ENCODE data around the gene ISY1.
A peak's percentile ranks its signal among the peaks of the same experiment; 100 is the strongest.
"Not testable (repeated sequence)": the region's sequence is repeated elsewhere in the genome, so short reads cannot be mapped to it uniquely, and the experiment has no call there.

Gene ISY1

DNA sequence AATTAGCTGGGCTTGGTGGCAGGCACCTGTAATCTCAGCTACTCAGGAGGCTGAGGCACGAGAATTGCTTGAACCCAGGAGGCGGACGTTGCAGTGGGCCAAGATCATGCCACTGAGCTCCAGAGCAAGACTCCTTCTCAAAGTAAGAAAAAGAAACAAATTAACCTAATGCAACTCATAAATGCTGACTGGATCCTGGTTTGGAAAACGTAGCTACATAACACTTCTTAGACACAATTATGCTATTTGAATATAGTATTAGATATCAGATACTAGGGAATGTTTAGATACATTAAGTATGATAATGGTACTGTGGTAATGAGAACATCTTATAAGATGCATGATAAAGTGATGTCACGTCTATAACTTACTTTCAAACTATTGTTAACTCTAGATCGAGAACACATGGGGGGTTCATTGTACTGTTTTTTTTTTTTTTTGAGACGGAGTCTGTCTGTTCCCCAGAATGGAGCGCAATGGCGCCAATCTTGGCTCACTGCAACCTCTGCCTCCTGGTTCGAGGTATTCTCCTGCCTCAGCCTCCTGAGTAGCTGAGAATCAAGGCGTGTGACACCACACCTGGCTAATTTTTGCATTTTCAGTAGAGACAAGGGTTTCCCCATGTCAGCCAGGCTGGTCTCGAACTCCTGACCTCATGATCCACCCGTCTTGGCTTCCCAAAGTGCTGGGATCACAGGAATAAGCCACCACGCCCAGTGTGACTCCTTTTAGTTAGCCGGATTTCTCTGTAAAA is 5.9 kb upstream of the ISY1 start:
- DNase-seq = no peak

GRCh38 chr3:129165594-129165993 is 4.7 kb upstream of the ISY1 start:
- DNase-seq = not testable (repeated sequence)

DNA sequence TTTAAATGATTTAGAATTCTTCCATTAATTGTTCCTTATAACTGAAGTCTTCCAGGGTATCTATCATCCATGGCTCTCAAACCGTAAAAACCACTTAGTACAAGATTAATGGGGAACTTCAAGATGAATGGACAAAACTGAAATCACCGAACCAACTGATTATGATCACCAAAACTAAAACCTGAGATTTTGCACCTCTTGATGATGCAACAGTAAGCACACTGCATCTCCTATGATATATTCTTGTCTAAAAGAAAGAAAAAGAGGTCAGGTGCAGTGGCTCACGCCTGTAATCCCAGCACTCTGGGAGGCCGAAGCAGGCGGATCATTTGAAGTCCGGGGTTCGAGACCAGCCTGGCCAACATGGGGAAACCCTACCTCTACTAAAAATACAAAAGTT is 3.6 kb upstream of the ISY1 start:
- DNase-seq = no peak

GRCh38 chr3:129162729-129163579 is 2.1 kb upstream of the ISY1 start:
- no peak for DNase-seq

DNA sequence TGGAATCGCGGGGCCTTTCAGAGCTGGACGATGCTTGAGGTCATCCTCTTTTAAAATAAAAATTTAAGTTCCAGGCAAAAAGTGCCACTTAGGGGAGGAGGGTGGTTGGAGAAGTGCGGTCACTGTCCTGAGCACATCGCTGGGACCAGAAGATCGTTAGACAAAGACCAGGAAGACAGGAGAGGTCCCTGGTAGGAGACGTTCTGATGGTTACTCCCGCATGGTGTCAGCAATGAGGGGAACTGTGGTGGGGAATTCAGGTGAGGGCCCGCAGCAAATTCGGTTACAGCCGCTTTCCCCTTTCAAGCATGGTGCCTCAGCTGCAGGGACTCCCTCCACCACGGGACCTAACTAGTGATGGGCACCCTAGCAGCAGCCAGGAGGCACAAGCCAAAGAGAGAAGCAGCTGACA is 1.0 kb upstream of the ISY1 start:
- DNase-seq = peak; percentile 5

DNA sequence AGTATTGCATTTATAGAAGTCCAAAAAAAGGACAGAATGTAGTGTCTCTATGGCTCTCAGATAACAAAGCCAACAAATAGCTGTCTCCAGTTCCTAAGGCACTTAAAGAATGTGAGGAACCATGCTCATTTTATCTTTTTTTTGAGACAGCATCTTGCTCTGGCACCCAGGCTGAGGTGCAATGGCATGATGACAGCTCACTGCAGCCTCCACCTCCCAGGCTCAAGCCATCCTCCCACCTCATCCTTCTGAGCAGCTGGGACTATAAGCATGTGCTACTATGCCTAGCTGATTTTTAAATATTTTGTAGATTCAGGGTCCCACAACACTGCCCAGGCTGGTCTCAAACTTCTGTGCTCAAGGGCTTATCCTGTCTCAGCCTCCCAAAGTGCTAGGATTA is 16.1 kb downstream of the ISY1 start:
- no peak for DNase-seq

DNA sequence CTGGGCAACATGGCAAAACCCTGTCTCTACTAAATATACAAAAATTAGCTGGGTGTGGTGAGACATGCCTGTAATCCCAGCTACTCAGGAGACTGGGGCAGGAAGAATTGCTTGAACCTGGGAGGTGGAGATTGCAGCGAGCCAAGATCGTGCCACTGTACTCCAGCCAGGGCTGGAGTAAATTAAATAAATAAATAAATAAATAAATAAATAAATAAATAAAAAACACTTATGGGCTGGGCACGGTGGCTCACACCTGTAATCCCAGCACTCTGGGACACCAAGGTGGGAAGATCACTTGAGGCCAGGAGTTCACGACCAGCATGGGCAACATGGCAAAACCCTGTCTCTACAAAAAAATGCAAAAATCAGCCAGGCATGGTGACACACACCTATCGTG is 19.9 kb downstream of the ISY1 start:
- DNase-seq = not testable (repeated sequence)

- no peak for DNase-seq
These were observed 21.0 kb downstream of the ISY1 start for GRCh38 chr3:129139911-129140310.

DNA sequence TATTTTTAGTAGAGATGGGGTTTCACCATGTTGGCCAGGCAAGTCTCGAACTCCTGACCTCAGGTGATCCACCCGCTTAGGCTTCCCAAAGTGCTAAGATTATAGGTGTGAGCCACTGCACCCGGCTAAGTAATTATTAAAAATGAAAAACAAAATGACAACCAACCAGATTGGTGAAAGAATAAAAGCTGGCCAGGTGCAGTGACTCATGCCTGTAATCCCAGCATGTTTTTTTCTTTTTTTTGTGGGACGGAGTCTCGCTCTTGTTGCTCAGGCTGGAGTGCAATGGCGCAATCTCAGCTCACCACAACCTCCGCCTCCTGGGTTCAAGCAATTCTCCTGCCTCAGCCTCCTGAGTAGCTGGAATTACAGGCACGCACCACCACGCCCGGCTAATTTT is 24.6 kb downstream of the ISY1 start:
- DNase-seq = not testable (repeated sequence)

DNA sequence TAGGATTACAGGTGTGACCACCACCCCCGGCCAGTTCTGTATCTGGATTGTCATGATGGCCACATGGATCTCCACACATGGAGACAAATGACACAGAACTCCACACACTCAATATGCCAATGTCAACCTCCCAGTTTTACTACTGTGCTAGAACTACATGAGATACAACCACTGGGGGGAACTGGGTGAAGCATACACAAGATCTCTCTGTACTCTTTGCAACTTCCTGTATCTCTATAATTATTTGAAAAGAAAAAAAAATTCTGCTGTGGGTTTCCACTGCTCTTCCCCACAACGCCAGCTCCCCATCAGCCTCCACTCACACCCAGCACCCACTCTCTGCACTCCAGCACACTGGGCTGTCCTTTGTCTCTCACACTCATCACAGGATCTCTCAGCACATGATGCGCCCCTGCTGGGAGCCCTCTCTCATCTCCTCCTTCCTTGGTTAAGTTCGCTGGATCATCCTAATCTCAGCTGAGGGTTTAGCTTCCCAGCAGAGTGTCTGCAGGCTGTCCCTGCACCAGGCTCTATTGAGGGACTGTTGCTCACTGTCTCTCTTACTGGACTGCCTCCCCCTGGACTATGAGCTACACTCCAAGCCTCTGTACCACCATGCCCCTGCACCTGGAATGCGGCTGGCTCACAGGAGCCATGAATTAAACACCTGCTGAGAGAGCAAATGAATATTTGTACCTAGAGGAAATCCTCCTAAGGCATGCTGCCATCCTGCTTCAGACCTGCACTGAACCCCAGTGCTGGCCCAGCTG is 28.6 kb downstream of the ISY1 start:
- no peak for DNase-seq

DNA sequence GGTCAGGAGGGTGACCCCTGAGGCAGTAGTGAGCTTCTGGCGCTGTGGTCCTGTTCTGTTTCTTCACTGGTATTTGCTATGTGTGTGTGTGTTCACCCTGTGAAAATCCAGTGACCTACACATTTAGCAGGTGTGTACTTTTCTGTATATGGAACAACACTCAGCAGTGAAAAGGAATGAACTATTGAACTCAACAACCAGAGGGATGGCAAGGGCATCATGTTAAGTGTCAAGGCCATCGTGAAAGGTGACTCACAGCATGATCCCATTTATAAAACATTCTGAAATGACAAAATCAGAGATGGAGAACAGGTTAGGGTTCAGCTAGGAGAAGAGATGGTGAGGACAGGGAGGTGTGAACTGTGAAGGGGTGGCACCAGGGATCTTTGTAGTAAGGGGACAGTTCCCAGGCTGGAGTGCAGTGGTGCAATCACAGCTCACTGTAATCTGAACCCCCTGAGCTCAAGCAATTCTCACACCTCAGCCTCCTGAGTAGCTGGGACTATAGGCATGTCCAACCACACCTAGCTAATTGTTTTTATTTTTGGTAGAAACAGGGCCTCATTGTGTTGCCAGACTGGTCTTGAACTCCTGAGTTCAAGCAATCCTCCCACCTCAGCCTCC is 29.3 kb downstream of the ISY1 start:
- no peak for DNase-seq

DNA sequence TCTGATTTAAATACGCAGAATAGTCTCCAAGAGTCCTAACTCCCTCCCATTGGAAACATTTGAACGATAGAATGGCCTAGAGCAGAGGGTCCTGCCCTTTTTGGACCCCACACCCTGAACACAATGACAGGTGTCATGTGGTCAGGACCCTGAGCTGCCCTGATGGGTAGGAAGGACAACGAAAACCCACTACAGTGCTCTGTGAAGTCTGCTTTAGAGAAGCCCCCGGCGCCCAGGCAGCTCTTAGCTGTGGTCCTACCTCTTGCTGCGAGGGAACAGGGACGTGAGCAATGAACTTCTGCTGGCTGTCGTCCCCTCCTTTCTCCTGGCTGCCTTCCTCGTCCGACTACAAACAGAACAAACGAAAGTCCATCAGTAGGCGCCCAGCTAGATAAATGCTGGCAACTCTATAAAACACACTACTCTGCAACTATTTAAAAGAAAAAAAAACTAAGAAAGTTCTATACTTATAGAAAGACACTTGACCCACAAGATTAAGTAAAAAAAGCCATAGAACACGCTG is 30.5 kb downstream of the ISY1 start:
- no peak for DNase-seq

DNA sequence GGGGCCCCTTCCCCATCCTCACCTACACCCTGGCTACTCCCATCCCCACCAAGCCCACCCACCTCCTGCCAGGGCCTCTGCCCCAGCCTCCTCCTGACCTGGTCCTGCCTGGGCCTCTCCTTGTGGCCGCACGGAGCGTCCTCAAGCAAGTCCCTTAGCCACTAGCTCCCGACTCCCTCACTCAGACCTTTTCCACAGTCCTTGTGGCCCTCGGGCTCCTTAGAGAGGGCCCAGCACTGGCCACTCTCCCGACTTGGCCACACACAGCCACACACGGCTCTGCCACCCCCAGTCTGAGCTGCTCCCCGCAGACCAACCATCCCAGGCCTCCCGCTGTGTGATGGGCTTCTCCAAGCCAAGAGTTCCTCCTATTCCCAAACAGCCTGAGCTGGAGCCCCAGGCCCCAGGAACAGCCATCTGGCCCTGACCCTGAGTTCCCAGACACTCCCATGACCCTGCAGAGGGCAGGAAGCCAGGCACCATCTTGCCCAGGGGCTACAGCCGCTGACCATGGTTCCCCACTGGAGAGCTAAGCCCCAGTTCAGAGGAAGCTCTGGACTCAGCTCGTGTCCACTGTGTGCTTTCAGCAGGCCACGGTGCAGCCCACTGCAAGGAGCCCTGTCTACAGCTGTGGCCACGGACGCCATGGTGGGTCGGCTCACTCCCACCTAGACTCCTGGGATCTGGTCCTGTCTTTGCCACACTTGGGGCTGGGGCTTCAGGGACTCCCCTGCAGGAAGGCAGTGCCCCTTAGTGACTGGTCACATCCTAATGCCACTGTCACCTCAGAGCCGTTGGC is 32.3 kb downstream of the ISY1 start:
- no peak for DNase-seq

GRCh38 chr3:129126726-129127280 is 34.1 kb downstream of the ISY1 start:
- DNase-seq = no peak

DNA sequence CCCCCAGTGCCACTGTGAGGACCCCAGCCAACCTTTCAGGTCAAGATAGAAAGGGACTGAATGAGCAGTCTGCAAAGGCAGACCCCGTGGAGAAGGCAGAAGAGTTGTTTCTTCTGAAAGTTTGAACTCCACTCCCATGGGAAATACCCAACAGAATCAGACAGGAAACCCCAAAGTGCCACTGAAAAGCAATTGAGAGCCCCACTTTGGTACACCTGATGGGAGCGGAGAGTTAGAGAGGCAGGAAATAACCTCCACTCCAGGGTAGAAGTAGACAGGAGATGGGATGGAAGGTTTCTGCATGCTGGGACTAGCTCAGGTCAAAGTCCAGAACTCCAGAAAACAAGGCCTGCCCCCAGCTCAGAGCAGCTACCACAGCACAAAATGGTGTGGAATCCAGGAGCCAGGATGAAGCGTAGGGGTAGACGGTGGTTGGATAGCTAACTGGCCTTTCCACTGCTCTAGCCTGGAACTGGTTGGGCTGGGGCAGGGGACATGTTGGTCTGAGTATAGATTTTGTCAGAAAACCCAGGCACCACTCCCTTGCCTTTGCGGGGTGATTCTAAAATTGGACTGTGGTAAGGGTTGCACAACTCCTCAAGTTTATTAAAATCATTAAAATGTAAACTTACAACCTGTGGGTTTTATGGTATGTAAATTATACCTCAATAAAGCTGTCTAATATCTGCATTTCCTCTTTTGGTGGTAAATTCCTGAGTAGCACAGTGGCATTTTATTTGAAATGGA is 37.4 kb downstream of the ISY1 start:
- no peak for DNase-seq

DNA sequence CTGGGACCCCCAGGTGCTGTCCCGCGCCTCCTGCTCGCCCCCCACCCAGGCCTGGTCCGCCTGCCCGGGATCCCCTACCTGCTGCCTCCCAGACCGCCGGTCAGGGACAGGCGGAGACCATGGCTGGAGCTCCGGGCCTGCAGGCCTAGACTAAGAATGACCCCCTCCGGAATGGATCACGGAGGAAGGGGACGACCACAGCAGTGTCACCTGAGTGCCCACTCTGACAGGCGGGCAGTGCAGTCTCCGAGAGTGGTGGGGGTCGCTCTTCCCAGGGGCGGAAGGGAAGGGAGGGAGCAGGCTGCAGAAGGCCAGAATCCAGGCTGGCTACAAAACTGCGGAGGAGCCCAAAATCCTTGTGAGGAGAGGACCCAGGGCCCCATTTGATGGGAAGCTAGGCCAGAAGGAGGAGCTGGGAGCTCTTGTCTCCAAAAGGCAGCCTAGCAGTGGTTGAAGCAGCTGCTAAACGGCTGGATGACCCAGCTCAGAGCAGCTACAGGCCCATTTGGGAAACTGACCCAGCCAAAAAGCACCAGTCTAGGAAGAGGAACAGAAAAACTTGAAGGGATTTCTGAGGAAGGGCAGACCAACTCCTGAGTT is 38.4 kb downstream of the ISY1 start:
- DNase-seq = no peak

DNA sequence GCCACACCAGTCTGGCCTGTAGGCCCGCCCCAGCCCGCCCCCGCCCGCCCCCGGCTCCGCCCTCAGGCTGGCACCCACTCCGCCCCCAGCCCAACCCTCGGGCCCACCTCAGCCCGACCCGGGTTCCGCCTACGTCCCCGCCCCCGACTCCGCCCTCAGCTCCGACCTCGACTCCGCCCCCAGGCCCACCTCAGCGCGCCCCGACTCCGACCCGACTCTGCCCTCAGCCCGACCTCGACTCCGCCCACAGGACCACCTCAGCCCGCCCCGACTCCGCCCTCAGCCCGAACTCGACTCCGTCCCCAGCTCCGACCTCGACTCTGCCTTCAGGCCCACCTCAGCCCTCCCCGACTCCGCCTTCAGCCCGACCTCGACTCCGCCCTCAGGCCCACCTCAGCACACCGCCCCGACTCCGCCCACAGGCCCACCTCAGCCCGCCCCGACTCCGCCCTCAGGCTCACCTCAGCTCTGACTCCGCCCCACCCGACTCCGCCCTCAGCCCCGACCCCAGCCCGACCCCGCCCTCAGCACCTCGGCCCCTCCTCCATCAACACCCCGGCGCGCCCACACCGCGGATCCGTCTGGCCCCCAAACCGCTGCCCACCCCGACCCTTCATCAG is 39.0 kb downstream of the ISY1 start, which contains the start of gene RAB43:
Gene RAB43, minus strand, starts transcription at position 13 of the 620 bp plus-strand sequence. CDS start 315 bp downstream, outside the sequence.
- peak; percentile 88 for DNase-seq

DNA sequence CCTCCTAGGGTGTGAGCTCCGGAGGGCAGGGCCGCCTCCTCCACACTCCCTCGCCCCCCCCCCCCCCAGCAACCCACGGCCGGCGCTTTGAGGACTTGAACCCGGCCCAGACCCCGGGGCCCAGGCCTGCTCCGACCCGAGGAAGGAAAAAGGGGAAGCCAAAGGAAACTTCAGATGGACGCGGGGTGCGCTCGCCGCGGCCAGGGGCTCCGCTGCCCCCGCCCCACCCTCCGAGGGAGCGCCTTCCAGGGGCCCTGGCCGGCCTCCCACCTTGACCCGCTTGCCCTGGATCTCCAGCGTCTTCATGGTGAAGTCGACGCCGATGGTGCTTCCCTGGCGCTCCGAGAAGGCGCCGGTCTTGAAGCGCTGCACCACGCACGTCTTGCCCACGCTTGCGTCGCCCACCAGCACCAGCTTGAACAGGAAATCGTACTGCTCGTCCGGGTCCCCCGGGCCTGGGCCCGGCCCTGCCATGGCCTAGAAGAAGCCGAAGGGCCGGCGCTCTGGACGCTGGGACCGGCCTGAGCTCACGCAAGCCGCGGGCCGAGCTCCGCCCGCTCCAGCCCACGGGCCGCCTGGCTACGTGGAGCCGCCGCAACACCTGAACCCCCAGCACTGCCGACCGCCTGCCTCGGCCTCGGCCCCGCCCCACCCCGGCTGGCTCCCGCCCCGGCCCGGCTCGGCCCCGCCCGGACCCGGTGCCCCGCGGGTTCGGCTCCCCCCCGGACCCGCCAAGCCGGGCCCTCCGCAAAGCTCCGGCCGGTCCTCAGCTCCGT is 39.7 kb downstream of the ISY1 start:
- peak; percentile 50 for DNase-seq
